ENCODE results near the gene DIDO1. TPM values are rescaled to one million over a fixed set of nuclear protein-coding genes. Genes with fewer than 3 reads are reported as not detected.
A peak's percentile ranks its signal among the peaks of the same experiment; 100 is the strongest.

Gene DIDO1
- total and polyA plus RNA-seq, 2 of the 13 experiments (the other 11 are each of a cell fraction or from before 2014, with no cell fraction given) = 75.0 to 75.1 TPM

DNA sequence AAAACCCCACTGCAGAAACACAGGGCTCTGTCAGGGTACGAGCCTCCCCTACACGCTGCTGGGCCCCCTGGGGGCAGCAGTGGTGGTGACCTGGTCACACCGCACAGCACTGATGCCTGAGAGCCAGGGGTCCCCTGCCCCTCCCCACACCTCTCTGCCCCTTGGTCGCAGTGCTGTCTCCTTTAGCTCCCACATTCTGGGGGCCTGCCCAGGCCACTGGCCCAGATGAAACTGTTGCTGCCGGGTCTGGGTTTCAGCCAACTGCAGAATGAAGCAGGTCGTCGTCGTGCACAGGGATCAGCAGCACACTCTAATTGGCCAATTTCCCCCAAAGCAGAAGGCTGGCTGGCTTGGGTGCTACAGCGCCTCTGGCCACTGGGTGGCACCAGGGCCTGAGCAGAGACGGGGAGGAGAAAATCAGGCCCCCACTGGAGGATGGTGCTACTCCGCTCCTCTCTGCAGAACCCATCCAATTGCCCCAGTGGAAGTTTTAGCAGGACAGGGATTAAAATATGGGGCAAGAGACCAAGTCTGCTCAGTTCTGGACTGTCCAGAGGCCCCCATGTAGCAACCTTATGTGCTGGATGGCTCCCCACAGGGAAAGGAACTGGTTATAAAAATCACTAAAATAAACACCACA, 26.1 kb downstream of the DIDO1 start (continued):
- TF ChIP-seq ZNF800 (CRISPR knock-in tag; IDR thresholded peaks at IDR 0.05) (peak; percentile 95), GZF1 (CRISPR knock-in tag; IDR thresholded peaks at IDR 0.05) (peak; percentile 73; the same call in 1 of the 2 replicates), CBX5 (CRISPR knock-in tag; IDR thresholded peaks at IDR 0.05; ENCODE audit: borderline replicate concordance) (peak; percentile 50; the same call in 1 of the 2 replicates), MBNL3 (CRISPR knock-in tag; conservative IDR thresholded peaks at IDR 0.05) (no peak), PCBP1 (IDR thresholded peaks at IDR 0.05; ENCODE audit: borderline replicate concordance, low read depth, low read length) (peak; percentile 88), ZNF629 (CRISPR knock-in tag; conservative IDR thresholded peaks at IDR 0.05) (no peak; the same call in 1 of the 2 replicates), KLF6 (CRISPR knock-in tag; IDR thresholded peaks at IDR 0.05) (no peak; the same call in 1 of the 2 replicates), SAP130 (CRISPR knock-in tag; IDR thresholded peaks at IDR 0.05; ENCODE audit: low read depth) (peak; percentile 69), ZNF281 (CRISPR knock-in tag; IDR thresholded peaks at IDR 0.05; ENCODE audit: borderline replicate concordance) (no peak), MTF2 (CRISPR knock-in tag; IDR thresholded peaks at IDR 0.05; ENCODE audit: borderline replicate concordance) (0 out of 2 replicates have a peak, but pooled peaks have one; percentile 12), ZNF335 (CRISPR knock-in tag; IDR thresholded peaks at IDR 0.05) (no peak), ZNF703 (CRISPR knock-in tag; IDR thresholded peaks at IDR 0.05; ENCODE audit: borderline replicate concordance) (peak; percentile 25; the same call in 1 of the 2 replicates), TERF1 (CRISPR knock-in tag; IDR thresholded peaks at IDR 0.05) (no peak), ZNF256 (CRISPR knock-in tag; conservative IDR thresholded peaks at IDR 0.05) (peak; percentile 81; the same call in 1 of the 2 replicates), HOXA9 (CRISPR knock-in tag; IDR thresholded peaks at IDR 0.05; ENCODE audit: borderline replicate concordance) (peak; percentile 81; the same call in 1 of the 2 replicates), NPAS2 (CRISPR knock-in tag; IDR thresholded peaks at IDR 0.05; ENCODE audit: borderline replicate concordance) (no peak), RFX5 (IDR thresholded peaks at IDR 0.05; ENCODE audit: low read depth, low read length) (peak; percentile 55; the same call in 1 of the 2 replicates), BRD4 (CRISPR knock-in tag; IDR thresholded peaks at IDR 0.05) (peak; percentile 61; the same call in 1 of the 2 replicates), HCFC1 (IDR thresholded peaks at IDR 0.05; ENCODE audit: low read depth, low read length) (0 out of 2 replicates have a peak, but pooled peaks have one; percentile 17)
- TF ChIP-seq, protein P1, sequence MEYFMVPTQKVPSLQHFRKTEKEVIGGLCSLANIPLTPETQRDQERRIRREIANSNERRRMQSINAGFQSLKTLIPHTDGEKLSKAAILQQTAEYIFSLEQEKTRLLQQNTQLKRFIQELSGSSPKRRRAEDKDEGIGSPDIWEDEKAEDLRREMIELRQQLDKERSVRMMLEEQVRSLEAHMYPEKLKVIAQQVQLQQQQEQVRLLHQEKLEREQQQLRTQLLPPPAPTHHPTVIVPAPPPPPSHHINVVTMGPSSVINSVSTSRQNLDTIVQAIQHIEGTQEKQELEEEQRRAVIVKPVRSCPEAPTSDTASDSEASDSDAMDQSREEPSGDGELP (IDR thresholded peaks at IDR 0.05; ENCODE audit: borderline replicate concordance, low read depth) = no peak

Measured in HepG2 (cell line).